Activated effector memory CD4-positive, alpha-beta T cell treated with Interleukin-2 at 50 U/mL for 16 hours (primary cell): ENCODE results near the gene CUTC.

Experiments
- DNase-seq: peaks from one replicate; pipeline ENCODE4 v3.0.0-alpha.2; 2020

Gene CUTC

GRCh38 chr10:99784727-99785441, 52.9 kb downstream of the CUTC start:
- no peak for DNase-seq

GRCh38 chr10:99785646-99786045, 53.6 kb downstream of the CUTC start:
- DNase-seq = no peak

- DNase-seq = no peak
Measured at GRCh38 chr10:99787311-99787710, 55.3 kb downstream of the CUTC start.

GRCh38 chr10:99787782-99788445, 55.9 kb downstream of the CUTC start:
- DNase-seq = no peak

- no peak for DNase-seq
Measured at GRCh38 chr10:99788598-99789256, 56.7 kb downstream of the CUTC start.

GRCh38 chr10:99791831-99792230, 59.8 kb downstream of the CUTC start:
- no peak for DNase-seq

GRCh38 chr10:99793819-99794218, 61.8 kb downstream of the CUTC start:
- DNase-seq = no peak

GRCh38 chr10:99796928-99797327, 64.9 kb downstream of the CUTC start:
- no peak for DNase-seq

GRCh38 chr10:99798031-99798430, 66.0 kb downstream of the CUTC start:
- DNase-seq = no peak

GRCh38 chr10:99798920-99799319, 66.9 kb downstream of the CUTC start:
- no peak for DNase-seq

GRCh38 chr10:99799613-99800012, 67.6 kb downstream of the CUTC start:
- DNase-seq = no peak

GRCh38 chr10:99804471-99804870, 72.4 kb downstream of the CUTC start:
- no peak for DNase-seq

GRCh38 chr10:99805190-99805589, 73.2 kb downstream of the CUTC start:
- no peak for DNase-seq
